HG02840 (cell line): ENCODE data around the gene PEX1.
"Not testable (repeated sequence)": the region's sequence is repeated elsewhere in the genome, so short reads cannot be mapped to it uniquely, and the experiment has no call there.

Source experiments
- ATAC-seq: cut with Tn5 transposase; IDR thresholded peaks from one replicate; pipeline ENCODE4 v1.9.1; 2021; ENCODE audit warnings: mild to moderate bottlenecking, moderate library complexity, moderate number of reproducible peaks; ENCODE audit not compliant: unreplicated experiment, low FRiP score

Gene PEX1

DNA sequence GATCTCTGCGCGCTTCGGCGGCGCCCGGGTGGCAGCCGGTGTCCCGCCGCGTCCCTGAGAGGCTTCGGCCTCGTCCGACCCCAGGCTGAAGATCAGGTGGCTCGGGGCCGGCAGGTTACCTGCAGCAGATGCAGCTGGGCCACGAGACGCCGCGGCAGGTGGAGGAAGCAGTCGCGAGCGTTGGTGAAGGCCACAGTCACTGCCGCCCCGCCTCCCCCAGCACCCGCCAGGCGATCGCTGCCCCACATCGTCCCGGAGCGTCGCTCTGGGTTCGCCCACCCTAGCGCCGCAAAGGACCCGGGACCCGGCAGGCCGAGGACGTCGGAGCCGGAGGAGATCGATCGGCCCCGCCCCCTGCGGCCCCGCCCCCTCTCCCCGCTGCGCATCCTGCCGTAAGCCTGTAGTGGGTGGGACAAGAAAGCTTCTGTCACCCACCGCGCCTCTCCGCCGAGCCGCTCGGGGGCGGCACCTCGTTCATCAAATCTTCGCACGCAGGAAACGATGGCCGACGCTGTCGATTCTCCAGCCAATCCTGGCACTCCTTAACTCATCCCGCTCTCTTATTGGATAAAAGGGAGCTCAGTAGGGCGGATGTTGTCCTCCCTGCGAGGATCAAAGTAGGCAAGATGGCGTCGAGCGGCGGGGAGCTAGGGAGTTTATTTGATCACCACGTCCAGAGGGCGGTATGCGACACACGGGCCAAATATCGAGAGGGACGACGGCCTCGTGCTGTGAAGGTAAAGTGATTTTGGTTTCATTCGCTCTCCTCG, at the start of gene PEX1, which contains the start of gene RBM48:
PEX1 (minus strand) TSS at position 333 of the 770 bp plus-strand sequence; CDS start at position 248, 85 bp downstream.
RBM48 (plus strand) TSS at position 608 of the 770 bp plus-strand sequence; CDS start at position 627, 19 bp downstream.
- ATAC-seq, result peak; percentile 98

- no peak for ATAC-seq
Measured at GRCh38 chr7:92576296-92576695, 48.0 kb upstream of the PEX1 start.

GRCh38 chr7:92569137-92569536, 40.8 kb upstream of the PEX1 start:
- no peak for ATAC-seq

GRCh38 chr7:92567460-92567859, 39.1 kb upstream of the PEX1 start:
- no peak for ATAC-seq

DNA sequence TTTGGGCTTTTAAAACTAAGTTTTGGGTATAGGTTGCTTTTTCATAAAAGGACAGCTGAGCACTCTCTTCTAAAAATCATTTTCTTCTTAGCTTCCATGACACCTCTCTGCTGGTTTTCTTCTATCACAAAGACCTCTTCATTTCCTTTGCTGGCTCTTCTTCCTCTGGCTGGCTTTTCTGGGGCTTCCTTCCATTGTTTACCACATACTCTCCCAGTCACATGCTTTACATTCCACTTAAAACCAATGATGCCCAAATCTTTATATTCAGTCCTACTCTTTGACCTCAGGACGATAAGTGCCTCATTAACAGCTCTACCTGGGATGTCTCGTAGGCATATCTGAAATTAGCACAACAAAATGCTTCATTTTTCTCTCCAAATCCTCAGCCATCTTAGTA, 35.0 kb upstream of the PEX1 start:
- ATAC-seq, result no peak

GRCh38 chr7:92560602-92561001, 32.3 kb upstream of the PEX1 start:
- no peak for ATAC-seq

DNA sequence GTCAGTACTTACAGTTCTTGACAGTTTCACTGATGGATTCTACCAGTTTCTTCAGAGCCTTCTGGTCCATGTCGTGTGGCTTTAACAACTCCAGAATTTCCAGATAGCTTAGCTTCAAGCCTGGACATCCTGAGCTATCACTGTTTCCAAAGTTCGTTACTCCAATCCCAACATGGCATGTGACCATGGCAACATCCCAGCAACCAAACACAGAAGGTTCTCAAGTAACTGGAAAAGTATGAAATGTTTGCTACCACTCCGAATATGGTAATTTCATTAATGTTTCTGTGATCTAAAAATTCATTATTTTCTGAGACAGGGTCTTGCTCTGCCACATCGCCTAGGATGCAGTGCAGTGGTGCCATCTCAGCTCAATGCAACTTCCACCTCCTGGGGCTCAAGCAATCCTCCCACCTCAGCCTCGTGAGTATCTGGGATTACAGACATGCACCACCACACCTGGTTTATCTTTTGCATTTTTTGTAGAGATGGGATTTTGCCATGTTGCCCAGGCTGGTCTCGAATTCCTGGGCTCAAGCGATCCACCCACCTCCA, 29.6 kb upstream of the PEX1 start:
- ATAC-seq, result no peak

- ATAC-seq, result no peak
Measured at GRCh38 chr7:92557249-92557648, 28.9 kb upstream of the PEX1 start.

DNA sequence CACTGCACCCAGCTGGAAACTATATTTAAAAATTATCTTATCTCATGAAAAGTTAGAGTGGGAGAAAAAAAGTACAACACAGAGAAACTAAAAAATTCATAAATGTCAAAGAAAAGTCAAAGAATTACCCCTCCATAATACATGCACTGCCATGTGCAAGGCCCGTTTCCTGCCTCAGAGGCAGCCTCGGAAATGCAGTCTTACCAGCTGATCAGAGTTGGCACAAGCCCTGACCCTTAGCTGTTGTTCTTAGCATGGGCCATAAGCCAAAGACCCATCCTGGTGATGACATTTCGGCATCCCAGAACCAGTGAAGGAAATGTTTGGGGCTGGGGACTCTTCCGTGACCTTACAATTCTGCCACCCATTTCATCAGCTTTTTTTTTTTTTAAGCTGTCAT, 21.9 kb upstream of the PEX1 start:
- ATAC-seq, result no peak

DNA sequence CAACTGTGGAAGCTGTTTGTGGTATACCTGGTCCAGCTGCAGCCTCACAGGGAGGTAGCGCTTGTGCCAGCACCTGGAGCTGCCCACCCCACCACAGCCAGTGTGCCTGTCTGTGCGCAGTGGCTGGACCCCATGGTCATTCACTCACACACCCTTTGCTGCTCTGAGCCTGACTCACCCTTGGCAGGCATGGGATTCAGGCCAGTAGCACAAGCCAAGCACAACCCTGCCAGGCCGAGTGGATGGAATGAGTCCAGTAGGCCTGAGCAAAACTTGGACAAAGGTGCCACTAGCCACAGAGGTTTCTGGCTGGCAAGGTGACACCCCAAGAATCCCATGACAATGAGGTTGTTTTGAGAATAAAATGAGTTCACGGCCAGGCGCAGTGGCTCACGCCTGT, 19.3 kb upstream of the PEX1 start:
- no peak for ATAC-seq

DNA sequence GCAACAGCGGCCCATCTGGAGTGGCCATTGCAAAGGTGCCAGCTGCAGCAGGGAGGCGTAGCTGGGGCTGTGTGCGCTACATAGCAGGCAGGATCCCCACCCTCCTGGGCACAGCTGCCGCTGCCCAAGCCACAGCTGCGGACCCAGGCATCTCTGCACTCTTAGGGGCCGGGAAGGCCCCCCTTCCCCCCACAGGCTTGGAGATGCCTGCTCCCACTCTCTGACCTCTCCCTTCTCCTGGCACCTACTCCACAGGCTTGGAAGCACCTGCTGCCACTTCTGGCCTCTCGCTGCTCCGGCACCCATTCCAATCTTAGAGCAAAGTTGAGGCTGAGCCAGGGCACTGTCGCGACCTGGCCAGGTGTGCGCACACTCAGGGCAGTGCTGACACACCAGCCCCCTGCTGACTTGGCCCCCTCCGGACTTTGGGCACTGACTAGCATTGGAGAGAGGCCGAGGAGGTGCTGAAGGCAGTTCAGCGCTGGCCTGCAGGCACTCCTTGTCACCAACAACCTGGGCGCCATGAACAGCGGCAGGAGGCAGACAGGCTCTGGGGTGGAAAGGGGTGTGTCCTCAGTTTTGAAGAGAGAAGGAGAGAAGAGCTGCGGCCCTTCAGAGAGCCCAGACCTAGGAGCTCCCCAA, 18.7 kb upstream of the PEX1 start:
- ATAC-seq, result no peak

DNA sequence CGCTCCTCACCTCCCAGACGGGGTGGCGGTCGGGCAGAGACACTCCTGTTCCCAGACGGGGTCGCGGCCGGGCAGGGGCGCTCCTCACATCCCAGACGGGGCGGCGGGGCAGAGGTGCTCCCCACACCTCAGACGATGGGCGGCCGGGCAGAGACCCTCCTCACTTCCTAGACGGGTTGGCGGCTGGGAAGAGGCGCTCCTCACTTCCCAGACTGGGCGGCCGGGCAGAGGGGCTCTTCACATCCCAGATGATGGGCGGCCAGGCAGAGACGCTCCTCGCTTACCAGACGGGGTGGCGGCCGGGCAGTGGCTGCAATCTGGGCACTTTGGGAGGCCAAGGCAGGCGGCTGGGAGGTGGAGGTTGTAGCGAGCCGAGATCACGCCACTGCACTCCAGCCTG, 16.8 kb upstream of the PEX1 start:
- ATAC-seq, result not testable (repeated sequence)

DNA sequence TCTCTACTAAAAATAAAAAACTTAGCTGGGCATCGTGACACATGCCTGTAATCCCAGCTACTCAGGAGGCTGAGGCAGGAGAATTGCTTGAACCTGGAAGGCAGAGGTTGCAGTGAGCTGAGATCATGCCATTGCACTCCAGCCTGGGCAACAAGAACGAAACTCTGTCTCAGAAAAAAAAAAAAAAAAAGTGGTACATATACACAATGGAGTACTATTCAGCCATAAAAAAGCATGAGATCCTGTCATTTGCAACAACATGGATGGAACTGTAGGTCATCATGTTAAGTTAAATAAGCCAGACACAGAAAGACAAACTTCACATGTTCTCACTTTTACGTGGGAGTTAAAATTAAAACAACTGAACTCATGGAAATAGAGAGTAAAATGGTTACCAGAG, 15.2 kb upstream of the PEX1 start:
- not testable (repeated sequence) for ATAC-seq

GRCh38 chr7:92534572-92534971, 6.3 kb upstream of the PEX1 start:
- ATAC-seq, result no peak

DNA sequence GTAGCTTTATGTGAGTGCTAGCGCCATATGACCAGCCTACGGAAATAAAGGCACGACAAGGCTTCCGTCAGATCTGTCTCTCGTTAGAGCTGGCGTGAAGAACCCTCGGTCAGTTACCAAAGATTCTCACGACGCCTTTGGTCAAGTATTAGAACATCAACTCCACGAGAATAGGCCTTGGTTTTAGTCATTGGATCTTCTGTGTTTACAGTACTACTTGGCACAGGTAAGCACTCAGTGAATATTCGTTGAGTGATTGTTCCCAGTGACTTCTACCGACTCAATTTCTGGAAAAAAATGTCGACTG, 591 bp upstream of the PEX1 start:
- ATAC-seq, result peak; percentile 1

- ATAC-seq, result peak; percentile 21
Measured at GRCh38 chr7:92527300-92528187, 776 bp downstream of the PEX1 start.

GRCh38 chr7:92523110-92523509, 5.2 kb downstream of the PEX1 start:
- ATAC-seq, result no peak

- no peak for ATAC-seq
Measured at GRCh38 chr7:92520024-92520423, 8.3 kb downstream of the PEX1 start.

DNA sequence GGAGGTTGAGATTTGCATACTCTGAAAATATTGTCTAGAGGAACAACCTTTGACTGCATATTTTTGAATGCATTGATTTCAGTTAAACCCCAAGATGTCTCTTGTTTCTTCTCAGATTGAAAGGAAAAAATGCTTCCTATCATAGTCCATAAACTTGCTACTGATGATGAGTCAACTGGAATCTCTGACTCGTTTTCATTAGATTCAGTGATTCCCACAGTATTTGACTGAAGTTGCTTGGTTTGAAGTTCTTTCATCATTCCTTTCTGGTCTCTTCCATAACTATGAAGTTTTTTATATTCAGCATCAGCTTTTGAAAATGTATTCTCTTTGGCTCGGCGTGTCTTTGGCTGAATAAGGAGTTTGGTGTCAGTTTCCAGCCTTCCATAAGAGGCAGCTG, 10.7 kb downstream of the PEX1 start:
- no peak for ATAC-seq

- no peak for ATAC-seq
Measured at GRCh38 chr7:92513167-92513902, 15.0 kb downstream of the PEX1 start.
